Skin of body (tissue), 2 donors: ENCODE measurements around the gene AGPAT2. TPM values are rescaled to one million over a fixed set of nuclear protein-coding genes. Genes with fewer than 3 reads are reported as not detected.

Experiments
- DNase-seq: peaks from one replicate; lab custom pipeline; 2025; lab: John Stamatoyannopoulos, UW
- total RNA-seq: library from RNA; depleted of rRNA; stranded (reverse); fragments of >200 nt; gene quantifications from one replicate; pipeline ENCODE4 v1.2.3, GENCODE V29; 2014

The AGPAT2 gene
- total RNA-seq, 1 donor from 2014 or later: 45.4 TPM

GRCh38 chr9:136662656-136663581 lies 24.3 kb downstream of the AGPAT2 start, which contains the start of gene EGFL7:
Gene EGFL7, plus strand, starts transcription at chr9:136662916. Its CDS starts 5,367 bp downstream, at chr9:136668283.
- no peak for DNase-seq

- DNase-seq: no peak
Observed at GRCh38 chr9:136662326-136662655, 25.0 kb downstream of the AGPAT2 start.

GRCh38 chr9:136661641-136662325 lies 25.5 kb downstream of the AGPAT2 start:
- no peak for DNase-seq

GRCh38 chr9:136660971-136661550 lies 26.2 kb downstream of the AGPAT2 start:
- DNase-seq: no peak

- no peak for DNase-seq
Observed at GRCh38 chr9:136659861-136660784, 27.1 kb downstream of the AGPAT2 start.

GRCh38 chr9:136658849-136659535 lies 28.3 kb downstream of the AGPAT2 start:
- no peak for DNase-seq

GRCh38 chr9:136657974-136658848 lies 29.0 kb downstream of the AGPAT2 start:
- no peak for DNase-seq

- DNase-seq: no peak
Observed at GRCh38 chr9:136656795-136657611, 30.3 kb downstream of the AGPAT2 start.

- no peak for DNase-seq
Observed at GRCh38 chr9:136656183-136656738, 31.0 kb downstream of the AGPAT2 start.

GRCh38 chr9:136655536-136656182 lies 31.6 kb downstream of the AGPAT2 start:
- peak; percentile 37 for DNase-seq

GRCh38 chr9:136654820-136655535 lies 32.3 kb downstream of the AGPAT2 start:
- DNase-seq: no peak

- DNase-seq: no peak
Observed at GRCh38 chr9:136653323-136654079, 33.8 kb downstream of the AGPAT2 start.

GRCh38 chr9:136651860-136652259 lies 35.4 kb downstream of the AGPAT2 start:
- DNase-seq: no peak

- no peak for DNase-seq
Observed at GRCh38 chr9:136650648-136651047, 36.6 kb downstream of the AGPAT2 start.

GRCh38 chr9:136650021-136650420 lies 37.2 kb downstream of the AGPAT2 start:
- DNase-seq: no peak

GRCh38 chr9:136648751-136649150 lies 38.5 kb downstream of the AGPAT2 start:
- no peak for DNase-seq
